Mammary epithelial cell (primary cell): ENCODE results near the gene ZNF687.

Source experiments
- EZH2 ChIP-seq: IDR thresholded peaks from 2 replicates; pipeline ENCODE4 v1.6.1; 2012; ENCODE audit warnings: low read length, inconsistent platforms, borderline replicate concordance
- TF ChIP-seq, protein P1 (sequence below), 2 donors: IDR thresholded peaks in 1 of 2; conservative IDR thresholded peaks in 1 of 2; 2 replicates each; pipeline ENCODE4 v1.5.1; 2011 to 2012; ENCODE audit warnings: inconsistent platforms in 2 of 2, low read length in 2 of 2, mild to moderate bottlenecking in 2 of 2, control low read depth in 1 of 2, low read depth in 1 of 2; ENCODE audit not compliant: insufficient read depth in 1 of 2; ENCODE audit errors: extremely low read depth in 1 of 2

DNA sequence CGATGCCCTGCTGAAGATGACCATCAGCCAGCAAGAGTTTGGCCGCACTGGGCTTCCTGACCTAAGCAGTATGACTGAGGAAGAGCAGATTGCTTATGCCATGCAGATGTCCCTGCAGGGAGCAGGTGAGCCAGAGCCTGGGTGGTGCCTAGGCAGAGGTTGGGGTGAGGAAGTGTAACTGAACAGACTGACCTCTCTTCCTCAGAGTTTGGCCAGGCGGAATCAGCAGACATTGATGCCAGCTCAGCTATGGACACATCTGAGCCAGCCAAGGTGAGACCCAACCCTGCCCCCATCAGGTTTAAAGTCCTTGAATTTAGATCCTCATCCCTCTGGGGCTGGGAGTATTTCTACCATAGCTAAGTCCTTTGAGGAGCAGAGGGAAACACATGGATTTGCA, 15.8 kb upstream of the ZNF687 start:
- TF ChIP-seq, protein P1, sequence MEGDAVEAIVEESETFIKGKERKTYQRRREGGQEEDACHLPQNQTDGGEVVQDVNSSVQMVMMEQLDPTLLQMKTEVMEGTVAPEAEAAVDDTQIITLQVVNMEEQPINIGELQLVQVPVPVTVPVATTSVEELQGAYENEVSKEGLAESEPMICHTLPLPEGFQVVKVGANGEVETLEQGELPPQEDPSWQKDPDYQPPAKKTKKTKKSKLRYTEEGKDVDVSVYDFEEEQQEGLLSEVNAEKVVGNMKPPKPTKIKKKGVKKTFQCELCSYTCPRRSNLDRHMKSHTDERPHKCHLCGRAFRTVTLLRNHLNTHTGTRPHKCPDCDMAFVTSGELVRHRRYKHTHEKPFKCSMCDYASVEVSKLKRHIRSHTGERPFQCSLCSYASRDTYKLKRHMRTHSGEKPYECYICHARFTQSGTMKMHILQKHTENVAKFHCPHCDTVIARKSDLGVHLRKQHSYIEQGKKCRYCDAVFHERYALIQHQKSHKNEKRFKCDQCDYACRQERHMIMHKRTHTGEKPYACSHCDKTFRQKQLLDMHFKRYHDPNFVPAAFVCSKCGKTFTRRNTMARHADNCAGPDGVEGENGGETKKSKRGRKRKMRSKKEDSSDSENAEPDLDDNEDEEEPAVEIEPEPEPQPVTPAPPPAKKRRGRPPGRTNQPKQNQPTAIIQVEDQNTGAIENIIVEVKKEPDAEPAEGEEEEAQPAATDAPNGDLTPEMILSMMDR (conservative IDR thresholded peaks at IDR 0.05 in 1 of 2, IDR thresholded peaks at IDR 0.05 in 1 of 2; ENCODE audit: extremely low read depth in 1 of 2, insufficient read depth in 1 of 2, low read depth in 1 of 2, low read length in 2 of 2) = no peak
- TF ChIP-seq EZH2 = no peak
